HEK293 (cell line): ENCODE results near the gene TIMM13.

Experiments
- ZNF138 ChIP-seq: fragments of 450-650 bp; formaldehyde crosslinking; IDR thresholded peaks from 2 replicates; pipeline ENCODE4 v1.5.1; 2016; ENCODE audit warnings: missing biosample characterization, missing genetic modification characterization, borderline replicate concordance
- ZNF248 ChIP-seq: fragments of 450-650 bp; formaldehyde crosslinking; IDR thresholded peaks from 2 replicates; pipeline ENCODE4 v1.5.1; 2017; ENCODE audit warnings: missing biosample characterization, missing genetic modification characterization
- ZNF335 ChIP-seq: fragments of 450-650 bp; formaldehyde crosslinking; conservative IDR thresholded peaks from 2 replicates; pipeline ENCODE4 v1.5.1; 2016; ENCODE audit warnings: missing biosample characterization, missing genetic modification characterization
- ZNF423 ChIP-seq: fragments of 450-650 bp; formaldehyde crosslinking; IDR thresholded peaks from 2 replicates; pipeline ENCODE4 v1.5.1; 2016; ENCODE audit warnings: missing biosample characterization, missing genetic modification characterization
- ZNF558 ChIP-seq: fragments of 450-650 bp; formaldehyde crosslinking; IDR thresholded peaks from 2 replicates; pipeline ENCODE4 v1.5.1; 2016; ENCODE audit warnings: missing biosample characterization, missing genetic modification characterization
- ZNF561 ChIP-seq: fragments of 450-650 bp; IDR thresholded peaks from 2 replicates; pipeline ENCODE4 v1.5.1; 2018; ENCODE audit warnings: missing biosample characterization, missing genetic modification characterization, borderline replicate concordance
- ZNF777 ChIP-seq: fragments of 450-650 bp; formaldehyde crosslinking; IDR thresholded peaks from 2 replicates; pipeline ENCODE4 v1.5.1; 2017; ENCODE audit warnings: missing biosample characterization, missing genetic modification characterization, borderline replicate concordance
- TF ChIP-seq, protein P1 (sequence below): fragments of 450-650 bp; formaldehyde crosslinking; IDR thresholded peaks from 2 replicates; pipeline ENCODE4 v1.5.1; 2016; ENCODE audit warnings: missing biosample characterization, missing genetic modification characterization

- no peak for TF ChIP-seq ZNF423 (tag by site-specific recombination)
- no peak for TF ChIP-seq ZNF335 (tag by site-specific recombination)
- TF ChIP-seq, protein P1, sequence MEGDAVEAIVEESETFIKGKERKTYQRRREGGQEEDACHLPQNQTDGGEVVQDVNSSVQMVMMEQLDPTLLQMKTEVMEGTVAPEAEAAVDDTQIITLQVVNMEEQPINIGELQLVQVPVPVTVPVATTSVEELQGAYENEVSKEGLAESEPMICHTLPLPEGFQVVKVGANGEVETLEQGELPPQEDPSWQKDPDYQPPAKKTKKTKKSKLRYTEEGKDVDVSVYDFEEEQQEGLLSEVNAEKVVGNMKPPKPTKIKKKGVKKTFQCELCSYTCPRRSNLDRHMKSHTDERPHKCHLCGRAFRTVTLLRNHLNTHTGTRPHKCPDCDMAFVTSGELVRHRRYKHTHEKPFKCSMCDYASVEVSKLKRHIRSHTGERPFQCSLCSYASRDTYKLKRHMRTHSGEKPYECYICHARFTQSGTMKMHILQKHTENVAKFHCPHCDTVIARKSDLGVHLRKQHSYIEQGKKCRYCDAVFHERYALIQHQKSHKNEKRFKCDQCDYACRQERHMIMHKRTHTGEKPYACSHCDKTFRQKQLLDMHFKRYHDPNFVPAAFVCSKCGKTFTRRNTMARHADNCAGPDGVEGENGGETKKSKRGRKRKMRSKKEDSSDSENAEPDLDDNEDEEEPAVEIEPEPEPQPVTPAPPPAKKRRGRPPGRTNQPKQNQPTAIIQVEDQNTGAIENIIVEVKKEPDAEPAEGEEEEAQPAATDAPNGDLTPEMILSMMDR = no peak
- TF ChIP-seq ZNF138 = no peak
- TF ChIP-seq ZNF561 (tag by site-specific recombination) = no peak
- TF ChIP-seq ZNF558 (tag by site-specific recombination) = no peak
- TF ChIP-seq ZNF777 (tag by site-specific recombination) = no peak
- TF ChIP-seq ZNF248 (tag by site-specific recombination) = no peak
Observed at GRCh38 chr19:2420490-2420889, 6.9 kb downstream of the TIMM13 start.
